Hepatocyte (in vitro differentiated cells): Measurements from ENCODE around the gene HEMK1.

Experiments used
- CTCF ChIP-seq: fragments of 200-600 bp; sonication (generic); IDR thresholded peaks from 2 replicates; pipeline ENCODE4 v1.5.1; 2016; ENCODE audit warnings: antibody characterized with exemption, mild to moderate bottlenecking; ENCODE audit not compliant: poor library complexity
- EZH2 ChIP-seq: fragments of 200-600 bp; sonication (generic); IDR thresholded peaks from 2 replicates; pipeline ENCODE4 v1.6.1; 2016; ENCODE audit warnings: antibody characterized with exemption, mild to moderate bottlenecking, borderline replicate concordance
- EZH2phosphoT487 ChIP-seq: fragments of 200-600 bp; sonication (generic); IDR thresholded peaks from one replicate; pipeline ENCODE4 v1.6.1; 2018; ENCODE audit warnings: antibody characterized with exemption, mild to moderate bottlenecking, low read depth, moderate library complexity; ENCODE audit not compliant: unreplicated experiment, severe bottlenecking

GRCh38 chr3:50525987-50526386 lies 43.3 kb upstream of the HEMK1 start:
- no peak for TF ChIP-seq CTCF
- no peak for TF ChIP-seq EZH2phosphoT487
- no peak for TF ChIP-seq EZH2
